NK-92 (cell line): ENCODE results near the gene PPT1.
"Not testable (repeated sequence)": the region's sequence is repeated elsewhere in the genome, so short reads cannot be mapped to it uniquely, and the experiment has no call there.

Experiments used
- DNase-seq: peaks from one replicate; lab custom pipeline; 2025; ENCODE audit not compliant: unreplicated experiment; lab: John Stamatoyannopoulos, UW

PPT1 gene

DNA sequence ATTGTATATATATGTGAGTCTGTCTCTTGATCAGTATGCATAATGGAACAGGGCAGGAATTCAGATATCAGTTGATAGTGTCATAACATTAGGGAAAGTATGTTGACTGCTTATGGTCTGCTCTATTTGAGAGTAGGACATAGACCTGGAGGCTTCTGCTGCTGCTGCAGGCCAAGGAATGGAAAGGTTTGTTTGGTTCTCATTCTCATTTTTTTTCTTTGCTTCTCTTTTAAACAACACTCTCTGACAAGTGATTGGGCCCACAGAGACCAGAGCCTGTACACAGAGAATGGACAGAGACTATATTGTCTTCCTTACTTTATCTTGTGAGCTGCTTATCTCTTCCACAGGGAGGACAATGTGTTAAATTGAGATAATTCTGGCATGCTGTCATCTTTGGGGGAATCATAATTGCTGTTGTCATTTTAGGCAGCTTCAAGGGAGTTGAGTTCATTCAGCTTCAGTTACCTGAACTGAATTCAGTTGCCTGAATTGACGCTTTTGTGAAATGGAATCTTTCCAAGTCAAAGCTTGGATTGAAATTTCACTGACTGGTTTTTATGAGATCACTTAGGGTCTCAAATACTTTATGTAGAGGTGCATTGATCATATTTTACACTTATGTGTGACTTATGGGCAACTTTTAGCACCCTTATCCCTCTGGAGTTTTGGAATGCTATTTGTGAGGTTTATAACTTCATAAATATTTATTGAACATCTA is 39.6 kb downstream of the PPT1 start:
- no peak for DNase-seq

DNA sequence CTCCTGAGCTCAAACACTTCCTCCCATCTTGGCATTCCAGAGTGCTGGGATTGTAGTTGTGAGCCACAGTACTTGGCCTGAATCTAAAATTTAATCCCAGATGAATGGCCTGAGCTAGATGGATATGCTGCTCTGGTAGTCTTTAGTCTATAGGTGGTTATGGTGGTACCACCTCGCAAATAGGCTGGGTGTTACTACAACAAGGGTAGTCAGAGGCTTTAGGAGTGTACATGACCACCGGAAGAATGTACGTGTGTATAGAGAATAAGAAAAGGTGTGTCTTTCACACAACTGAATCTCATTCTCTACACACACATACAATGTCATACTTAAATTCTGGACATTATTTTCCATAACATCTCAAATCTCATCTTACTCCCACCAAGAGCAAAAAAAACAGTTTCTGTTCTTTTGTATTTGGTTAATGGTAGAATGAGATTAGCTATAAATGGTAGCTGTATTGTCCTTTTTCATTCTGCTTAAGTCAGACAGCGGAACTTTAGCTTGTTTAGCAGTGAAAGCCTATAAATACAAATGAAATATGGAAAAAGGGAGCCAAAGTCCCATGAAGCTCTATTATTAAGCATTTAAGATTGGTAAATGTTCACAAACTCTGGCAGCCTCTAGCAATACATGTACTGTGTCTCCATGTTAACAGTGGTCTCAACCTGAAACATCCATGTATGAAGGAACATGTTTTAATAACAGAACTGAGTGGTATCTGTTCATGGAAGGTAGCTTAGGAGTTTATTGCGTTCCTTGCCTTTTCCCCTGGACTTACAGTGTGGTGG is 40.3 kb downstream of the PPT1 start:
- no peak for DNase-seq

DNA sequence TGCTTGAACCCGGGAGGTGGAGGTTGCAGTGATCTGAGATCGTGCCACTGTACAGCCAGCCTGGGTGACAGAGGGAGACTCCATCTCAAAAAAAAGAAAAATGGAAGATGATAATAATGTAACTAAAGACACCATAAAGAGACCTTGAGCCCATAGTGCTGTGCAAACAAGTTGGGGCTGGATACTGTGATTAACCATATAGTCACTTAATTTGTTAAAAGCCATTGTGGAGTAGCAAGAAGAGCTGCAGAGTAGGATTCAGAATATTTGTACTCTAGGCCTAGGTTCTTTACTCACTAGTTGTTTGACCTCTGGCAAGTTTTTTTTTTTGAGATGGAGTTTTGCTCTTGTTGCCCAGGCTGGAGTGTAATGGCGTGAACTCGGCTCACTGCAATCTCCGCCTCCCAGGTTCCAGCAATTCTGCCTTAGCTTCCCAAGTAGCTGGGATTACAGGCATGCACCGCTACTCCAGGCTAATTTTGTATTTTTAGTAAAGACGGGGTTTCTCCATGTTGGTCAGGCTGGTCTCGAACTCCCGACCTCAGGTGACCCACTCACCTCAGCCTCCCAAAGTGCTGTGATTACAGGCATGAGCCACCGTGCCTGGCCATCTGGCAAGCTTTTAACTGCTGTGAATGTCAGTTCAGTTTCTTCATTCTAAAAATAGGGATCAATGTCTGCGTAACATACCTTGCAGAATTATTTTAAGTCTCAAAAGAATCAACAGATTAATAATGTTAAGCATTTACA is 43.7 kb downstream of the PPT1 start:
- no peak for DNase-seq

DNA sequence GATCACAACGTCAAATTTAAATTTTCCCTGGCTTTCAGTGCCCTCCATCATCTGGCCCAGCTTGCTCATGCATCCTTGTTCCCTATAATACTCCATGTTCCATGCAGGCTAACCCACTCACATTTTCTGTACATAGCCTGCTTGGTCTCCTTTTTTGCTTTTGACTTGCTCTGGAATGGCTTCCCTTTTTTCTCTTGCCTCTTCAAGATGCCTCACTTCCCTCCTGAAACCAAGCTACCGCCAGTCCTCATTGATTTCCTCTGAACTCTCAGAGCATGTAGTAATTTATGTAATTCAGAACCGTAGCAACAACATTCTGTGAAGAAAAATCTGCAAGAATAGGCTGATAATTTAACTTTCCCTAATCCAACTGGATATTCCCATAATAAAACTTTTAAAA is 46.2 kb downstream of the PPT1 start:
- DNase-seq = no peak

DNA sequence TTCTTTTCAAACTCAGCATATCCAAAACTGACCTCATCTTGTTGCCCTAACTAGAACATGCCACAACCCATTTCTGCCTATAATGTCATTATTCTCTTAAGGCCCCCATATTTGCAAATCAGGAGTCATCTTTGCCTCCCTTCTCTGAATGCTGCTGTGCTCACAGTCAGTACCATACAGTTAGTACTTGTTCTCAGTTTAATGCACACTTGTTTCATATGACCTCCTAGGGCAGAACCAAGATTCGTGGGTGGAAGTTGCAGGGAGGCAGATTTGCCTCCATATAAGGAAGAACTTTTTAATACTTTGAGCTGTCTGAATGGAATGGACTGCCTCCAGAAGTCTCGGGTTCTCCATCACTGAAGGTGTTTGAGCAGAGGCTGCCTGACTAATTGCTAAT is 47.3 kb downstream of the PPT1 start:
- no peak for DNase-seq

DNA sequence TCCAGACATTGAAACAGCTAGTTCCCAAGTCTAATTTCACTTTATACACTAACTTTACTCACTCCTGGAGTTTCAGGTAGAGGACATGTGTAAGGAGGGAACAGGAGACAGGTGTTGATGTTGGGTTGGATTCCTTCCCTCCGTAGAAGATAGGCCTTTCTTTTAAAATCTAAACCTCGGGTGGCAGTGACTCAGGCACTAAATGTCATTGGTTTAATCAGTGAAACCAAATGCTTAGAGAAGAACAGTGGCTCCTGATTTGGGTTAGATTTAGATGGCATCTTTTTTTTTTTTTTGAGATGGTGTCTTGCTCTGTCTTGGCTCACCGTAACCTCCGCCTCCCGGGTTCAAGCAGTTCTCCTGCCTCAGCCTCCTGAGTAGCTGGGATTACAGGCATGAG is 49.3 kb downstream of the PPT1 start:
- DNase-seq = no peak

DNA sequence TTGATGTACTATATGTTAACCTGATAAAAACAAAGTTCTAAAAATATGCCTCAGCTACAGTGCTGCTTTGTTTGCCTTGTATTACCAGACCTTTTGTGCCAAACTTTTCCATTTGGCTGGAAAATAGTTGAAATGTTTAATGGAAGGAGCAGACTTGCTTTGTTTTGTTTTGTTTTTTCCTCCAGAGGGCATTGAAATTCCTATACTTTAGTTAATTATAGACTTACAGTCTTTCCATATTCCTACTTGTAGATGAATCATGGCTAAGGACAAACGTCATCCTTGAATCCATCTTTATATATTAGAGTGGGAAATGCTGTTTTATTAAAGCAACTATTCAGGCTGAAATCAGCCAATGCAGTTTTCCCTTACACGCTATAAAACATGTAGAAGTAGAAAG is 49.8 kb downstream of the PPT1 start:
- DNase-seq = no peak

DNA sequence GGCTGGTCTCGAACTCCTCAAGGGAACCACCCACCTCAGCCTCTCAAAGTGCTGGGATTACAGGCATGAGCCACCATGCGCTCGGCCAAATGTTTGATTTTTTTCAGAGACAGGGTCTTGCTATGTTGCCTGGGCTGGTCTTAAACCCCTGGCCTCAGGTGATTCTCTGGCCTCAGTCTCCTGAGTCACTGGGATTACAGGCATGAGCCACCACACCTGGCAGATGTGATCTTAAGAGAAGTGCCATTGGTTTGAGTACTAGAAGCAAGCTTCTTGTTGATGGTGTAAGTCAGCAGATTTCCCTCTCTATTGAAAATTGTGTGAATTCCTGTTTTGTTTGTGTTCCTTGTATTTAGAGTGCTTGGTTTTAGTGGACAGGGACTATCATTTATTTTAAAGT is 51.3 kb downstream of the PPT1 start:
- no peak for DNase-seq

DNA sequence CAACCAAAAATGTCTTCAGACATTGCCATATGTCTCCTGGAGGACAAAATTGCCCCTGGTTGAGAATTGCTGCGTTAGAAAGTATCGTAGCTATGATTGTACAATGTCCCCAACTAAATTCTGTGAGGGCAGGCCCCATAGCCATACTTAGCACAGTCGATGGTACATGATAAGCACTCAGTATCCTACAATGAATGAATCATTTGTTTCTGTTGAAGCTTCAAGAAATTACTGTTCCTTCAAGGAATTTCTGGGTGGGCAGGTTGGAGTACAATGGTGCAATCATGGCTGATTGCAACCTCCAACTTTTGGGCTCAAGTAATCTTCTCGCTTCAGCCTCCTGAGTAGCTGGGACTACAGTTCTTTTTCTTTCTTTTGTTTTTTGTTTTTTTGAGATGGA is 51.9 kb downstream of the PPT1 start:
- no peak for DNase-seq

DNA sequence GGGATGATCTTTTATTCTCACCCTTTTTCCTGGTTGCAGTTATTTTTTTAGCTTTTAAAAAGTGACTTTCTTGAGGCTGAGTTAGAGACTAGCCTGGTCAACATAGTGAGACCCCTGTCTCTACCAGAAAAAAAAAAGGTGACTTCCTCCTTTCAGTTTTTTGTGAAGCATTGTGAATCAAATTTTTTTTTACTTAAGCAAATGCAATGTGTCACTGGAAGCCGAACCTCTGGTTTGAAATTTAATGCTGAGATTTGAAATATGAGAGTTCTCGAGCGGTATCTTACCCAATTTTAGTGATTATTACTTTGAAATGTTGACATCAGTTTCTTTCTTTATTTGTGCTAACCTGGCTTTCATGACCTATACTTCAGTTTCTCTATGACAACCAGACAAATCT is 52.9 kb downstream of the PPT1 start:
- no peak for DNase-seq

DNA sequence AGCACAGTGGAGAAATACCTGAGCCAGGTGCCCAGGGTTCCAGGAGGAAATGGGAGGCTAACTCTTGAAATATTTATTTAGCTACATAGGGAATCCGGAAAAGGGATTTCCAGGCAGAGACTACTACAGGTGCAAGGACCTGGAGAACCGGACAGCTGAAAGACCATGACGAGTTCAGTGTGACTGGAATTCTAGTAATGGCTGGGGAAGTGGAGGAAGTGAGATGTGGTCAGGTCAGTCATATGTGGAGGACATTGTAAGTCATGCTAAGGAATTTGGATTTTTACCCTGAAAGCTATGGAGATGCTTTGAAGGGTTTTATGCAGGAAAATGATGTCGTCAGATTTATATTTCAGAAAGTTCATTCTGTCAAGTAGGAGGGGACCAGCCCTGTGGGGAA is 54.7 kb downstream of the PPT1 start:
- no peak for DNase-seq

DNA sequence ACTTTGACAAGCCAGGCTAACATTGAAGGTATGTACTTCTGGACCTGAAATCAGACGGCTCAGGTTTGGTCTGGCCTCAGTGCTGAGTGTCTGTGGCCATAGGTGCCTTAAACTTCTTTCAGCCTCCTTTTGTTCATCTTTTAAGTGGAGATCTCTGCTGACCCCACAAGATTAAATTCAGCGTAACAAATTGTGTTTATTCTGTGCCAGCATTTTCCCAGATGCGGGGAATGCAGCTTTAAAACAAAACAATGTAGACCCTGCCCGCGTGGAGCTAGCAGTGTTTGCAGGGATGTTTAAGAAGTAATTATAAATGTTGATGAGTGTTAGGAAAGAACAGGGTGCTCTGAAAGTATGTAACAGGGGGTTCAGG is 55.6 kb downstream of the PPT1 start:
- DNase-seq = no peak

DNA sequence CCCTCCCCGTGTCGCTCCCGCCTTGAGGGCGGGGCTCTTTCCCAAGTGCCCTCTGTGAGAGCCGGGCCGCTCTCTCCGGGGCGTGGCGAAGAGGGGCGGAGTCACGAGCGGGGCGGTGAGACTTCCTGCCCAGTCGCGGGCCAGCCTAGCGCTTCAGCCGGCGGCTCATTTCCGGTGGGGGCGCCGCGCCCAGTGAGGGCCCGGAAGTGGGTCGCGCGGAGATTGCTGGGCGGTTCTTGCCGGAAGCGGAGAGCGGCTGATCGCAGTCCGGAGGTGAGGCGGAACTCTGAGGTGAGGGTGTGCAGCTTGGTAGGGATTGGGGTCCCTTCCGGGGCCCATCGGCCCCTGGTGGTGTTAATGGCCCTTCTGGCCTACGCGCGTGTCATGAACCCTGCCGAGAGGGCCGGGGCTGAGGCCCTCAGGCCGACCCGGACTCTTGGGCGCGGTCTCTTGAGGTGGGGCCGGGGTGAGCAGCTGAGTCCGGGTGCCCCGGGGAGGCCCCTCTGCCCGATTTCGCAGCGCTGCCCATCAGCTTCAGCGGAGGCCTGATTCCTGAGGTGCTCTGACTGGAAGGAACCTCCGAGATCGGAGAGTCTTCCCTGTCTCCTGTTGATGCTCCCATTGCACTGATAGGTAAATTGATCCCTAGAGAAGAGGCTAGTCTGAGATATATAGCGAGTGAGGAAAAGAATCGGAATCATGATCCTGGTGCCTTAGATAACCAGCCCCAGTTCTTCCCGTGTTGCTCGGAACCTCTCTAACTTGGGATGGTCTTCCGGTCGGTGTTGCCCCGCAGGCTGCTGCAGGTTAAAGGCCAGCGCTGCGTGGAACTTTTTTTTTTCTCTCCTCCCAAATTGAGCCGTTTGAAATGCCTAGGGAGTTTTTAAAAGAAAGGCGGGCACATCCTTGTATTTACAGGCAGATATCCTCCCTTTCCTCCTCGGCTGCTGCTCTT is 56.3 kb downstream of the PPT1 start, which contains the start of gene CAP1:
TSS of gene CAP1 (plus strand) at position 219 of the 955 bp plus-strand sequence. CDS start 18,618 bp downstream, outside the sequence.
- peak; percentile 98 for DNase-seq

DNA sequence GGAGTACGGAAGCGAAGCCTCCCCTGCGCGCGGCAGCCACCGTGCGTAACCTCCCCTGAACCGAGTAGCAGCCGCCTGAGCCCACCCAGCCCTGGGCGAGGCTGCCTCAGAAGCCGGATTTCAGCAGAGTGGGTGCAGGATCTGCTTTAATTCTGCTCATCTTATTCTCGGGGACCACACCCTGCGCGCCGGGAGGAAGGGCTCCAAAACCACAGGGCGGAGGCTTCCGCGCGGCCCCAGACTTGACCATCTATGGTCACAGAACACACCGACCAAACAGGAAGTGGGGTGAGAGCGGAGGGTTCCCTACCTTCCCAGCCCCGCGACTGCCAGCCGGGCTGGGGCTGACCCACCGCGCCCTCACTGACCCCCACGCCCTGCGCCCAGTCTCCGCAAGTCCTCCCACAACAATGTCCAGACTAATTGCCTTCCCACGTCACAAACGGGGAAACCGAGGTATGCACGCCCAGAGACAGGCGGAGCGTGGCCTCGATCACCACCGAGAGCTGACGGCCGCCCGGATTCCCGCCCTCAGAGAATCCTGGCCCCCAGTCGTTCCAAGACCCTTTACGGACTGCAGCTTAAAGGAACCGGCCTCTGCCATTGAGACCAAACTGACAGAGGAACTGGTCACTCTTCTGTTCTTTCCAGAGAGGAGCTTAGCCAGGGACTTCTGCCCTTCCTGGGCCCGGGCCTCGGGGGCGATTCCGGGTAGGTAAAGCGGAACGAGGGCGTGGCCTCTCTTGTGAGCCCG is 57.1 kb downstream of the PPT1 start:
- peak; percentile 11 for DNase-seq

DNA sequence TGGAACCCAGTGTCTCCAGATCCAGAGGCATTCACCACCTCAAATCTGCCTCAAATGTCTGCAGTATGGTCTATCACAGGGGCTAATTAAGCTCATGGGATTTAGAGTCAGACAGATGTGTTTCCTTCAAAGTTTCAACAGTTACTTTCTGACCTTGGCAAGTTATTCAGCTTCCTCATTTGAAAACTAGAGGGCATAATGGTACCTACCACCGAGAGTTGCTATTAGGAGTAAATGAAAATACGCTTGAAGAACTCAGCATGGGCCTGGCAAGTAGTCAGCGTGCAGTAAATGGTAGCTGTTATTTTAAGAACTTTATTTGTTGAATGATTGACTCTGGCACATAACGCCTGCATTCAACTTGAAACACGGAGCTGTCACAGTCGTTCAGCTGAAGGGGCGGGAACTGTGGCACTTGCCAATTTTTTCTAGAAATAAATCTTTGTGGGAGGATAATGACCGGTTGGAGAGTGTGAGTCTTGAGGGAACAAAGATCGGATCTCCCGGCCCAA is 57.8 kb downstream of the PPT1 start:
- DNase-seq = no peak

DNA sequence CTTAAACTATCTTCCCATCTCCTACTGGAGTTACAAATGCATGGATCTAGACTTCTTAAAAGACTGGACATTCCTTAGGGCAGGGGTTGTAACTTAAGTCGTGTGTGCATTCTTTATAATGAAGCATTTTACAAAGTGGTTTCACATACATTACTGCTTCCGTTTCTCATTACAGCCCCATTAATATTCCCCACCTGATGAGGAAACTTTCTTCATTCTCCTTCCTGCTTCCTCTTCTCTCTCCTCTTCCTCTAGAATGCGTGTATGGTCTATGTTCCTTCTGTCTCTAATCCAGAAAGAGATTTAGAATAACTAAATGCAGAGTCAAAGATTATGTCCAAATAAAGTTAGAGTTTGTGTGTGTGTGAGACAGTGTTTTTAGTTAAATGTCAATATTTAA is 58.4 kb downstream of the PPT1 start:
- no peak for DNase-seq

DNA sequence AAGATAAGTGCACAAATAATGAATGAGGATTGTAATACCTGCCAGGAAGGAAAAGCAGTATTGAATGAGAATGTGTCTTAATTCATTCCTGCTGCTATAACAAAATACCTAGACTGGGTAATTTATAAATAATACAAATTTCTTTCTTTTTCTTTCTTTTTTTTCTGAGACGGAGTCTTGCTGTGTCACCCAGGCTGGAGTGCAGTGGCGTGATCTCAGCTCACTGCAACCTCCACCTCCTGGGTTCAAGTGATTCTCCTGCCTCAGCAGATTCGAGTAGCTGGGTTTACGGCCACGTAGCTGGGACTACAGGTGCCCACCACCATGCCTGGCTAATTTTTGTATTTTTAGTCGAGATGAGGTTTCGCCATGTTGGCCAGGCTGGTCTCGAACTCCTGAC is 59.8 kb downstream of the PPT1 start:
- DNase-seq = not testable (repeated sequence)

DNA sequence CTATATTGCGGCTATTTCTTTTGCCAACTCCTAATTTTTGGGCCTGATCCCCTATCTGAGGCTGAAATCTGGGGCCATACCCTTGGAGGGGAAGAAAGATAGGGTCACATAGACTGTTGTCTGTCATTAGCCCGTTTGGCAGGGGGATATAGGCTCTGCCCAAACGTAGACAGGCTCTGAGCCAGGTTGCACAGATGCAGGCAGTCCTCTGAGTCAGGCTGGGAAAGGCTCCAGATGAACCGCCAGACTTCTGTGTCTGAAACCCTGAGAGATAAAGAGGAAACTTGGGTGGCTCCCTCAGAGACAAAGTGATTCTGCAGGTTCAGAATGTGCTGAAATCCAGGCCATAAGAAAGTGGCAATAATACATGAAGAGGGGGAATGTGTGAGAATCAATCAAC is 60.5 kb downstream of the PPT1 start:
- DNase-seq = no peak

DNA sequence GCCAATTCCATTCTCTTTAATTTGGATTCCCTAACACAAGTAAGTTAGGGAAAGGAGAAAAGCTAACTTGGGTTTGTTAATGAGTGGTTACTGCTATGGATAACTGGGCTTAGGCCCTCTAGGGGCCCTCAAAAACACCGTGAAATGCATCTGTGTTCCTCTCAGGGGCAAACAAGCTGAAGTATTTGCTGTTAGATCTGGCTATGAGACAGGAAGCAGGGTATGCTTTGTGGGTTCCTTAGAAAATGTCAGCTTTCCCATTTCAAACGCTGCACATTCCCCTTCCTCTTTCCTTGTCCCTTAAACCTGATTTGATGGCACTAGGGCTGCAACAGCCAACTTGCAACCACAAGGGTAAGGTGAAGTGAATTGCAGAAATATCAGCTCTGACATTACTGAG is 62.2 kb downstream of the PPT1 start:
- no peak for DNase-seq
